ENCODE results near the gene TFDP1.
"Not testable (repeated sequence)": the region's sequence is repeated elsewhere in the genome, so short reads cannot be mapped to it uniquely, and the experiment has no call there.

Gene TFDP1

DNA sequence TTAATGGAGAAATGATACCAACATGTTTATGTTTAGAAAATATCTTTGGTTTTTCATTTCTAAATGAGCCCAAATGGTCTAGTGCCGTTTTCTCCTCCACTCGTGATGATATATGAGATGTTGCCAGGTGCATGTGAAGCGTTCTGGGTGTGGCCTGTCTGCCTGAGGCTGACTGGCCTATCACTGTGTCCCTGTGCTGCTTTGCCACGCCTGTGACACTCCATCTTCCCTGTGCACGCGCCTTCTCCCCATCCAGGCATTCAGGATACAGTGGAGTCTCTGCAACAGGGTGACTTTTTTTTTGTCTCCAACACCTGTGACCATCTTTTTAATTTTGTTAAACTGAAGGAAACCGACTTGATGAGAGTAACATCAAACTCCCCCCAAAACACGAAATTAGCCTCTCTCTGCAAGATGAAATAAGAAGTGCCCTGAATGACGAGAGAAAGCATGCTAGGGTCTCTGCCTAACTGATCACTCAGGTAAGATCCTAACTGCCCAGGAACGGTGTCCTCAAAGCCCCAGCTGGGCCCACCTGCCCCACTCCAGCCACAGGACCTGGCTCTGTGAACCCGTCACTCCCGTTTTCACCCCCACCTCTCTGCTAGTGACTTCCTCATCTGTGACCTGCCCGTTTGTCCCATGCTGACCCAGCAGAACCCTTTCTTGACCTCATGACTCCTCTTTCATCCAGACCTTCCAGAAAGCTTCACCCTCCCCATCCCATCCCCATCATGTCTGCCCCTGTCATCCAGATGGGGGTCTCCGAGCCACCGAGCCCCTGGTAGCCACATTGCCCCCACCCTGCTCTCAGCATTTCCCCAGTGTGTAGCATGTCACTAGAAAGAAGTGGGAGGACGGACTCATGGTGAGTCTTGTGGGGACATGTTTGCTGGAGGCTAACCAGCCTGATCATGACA, 33.2 kb upstream of the TFDP1 start:
- no peak for DNase-seq

DNA sequence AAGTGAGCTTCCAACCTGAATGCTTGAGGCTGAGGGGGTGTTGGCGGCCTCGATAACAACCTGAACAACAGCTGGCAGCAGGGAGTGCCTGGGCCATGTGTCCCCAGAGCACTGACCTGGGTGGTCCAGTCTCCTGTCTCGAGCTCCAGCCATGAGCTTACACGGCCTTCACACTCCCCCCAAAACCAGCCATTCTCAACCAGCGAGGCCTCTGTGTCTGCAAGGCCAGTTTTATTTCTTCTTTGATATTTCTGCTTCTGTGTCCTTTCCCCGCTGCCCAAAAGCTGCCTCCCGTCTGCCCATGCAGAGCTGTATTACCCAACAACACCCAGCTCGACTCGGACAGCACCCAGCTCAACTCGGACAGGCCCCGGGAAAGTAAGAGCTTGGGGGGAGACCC, 32.5 kb upstream of the TFDP1 start:
- no peak for DNase-seq

DNA sequence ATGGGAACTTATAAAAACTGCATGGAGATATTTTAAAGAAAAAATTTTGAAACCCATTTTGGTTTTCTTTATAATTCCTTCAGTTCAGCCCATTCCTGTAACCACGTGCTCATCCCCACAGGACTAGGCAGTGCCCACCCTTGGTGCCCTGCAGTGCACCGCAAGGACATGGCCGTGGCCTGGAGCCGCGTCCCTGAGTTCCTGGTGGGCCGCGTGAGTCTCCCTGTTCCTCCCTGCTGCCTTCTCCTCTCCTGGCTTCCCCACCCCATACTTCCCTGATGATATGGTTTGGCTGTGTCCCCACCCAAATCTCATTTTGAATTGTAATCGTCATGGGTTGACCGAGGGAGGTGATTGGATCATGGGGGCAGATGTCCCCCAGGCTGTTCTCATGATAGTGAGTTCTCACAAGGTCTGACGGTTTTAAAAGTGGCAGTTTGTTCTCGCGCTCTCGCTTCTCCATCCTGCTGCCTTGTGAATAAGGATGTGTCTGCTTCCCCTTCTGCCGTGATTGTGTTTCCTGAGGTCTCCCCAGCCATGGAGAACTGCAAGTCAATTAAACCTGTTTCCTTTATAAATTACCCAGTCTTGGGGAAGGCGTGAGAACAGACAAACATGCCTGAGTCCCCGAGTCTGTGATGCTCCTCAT, 31.6 kb upstream of the TFDP1 start:
- no peak for DNase-seq

DNA sequence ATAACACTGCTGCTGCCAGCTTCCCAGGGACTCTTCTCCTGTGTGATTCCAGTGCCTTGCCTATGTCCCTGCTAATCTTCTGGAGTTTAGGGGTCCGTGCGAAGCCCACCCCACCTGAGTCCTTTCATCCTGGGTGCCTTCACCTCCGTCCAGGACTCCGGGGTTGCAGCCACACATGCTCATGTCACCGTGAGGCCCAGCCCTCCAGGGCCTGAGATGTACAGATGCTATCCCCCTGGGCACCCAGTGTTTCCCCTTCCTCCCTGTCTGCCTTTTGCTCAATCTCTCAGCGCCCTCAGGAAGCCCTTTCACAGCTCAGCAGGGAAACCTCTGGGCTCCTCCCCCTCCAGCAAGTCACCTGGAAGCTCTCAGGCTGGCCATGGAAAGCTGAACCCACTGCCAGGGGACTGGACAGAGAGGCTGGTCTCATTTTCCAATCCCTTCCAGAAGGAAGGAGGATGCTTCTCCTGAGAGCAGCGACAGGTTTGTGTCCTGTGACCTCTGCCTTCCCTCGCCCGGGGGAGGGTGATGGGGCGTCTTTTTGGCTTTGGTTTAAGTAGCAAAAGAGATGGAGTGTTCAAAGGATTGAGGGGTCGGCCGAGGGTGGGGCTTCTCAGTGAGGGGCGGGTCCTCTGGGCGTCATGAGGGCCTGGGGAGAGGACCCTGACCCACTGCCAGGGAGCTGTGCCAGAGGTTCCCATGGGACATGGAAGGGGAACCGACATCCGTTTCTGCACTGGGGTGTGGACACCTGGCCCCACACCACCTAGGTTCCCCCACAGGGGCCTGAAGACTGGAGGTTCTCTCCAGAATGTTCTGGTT, 30.8 kb upstream of the TFDP1 start:
- DNase-seq = no peak

DNA sequence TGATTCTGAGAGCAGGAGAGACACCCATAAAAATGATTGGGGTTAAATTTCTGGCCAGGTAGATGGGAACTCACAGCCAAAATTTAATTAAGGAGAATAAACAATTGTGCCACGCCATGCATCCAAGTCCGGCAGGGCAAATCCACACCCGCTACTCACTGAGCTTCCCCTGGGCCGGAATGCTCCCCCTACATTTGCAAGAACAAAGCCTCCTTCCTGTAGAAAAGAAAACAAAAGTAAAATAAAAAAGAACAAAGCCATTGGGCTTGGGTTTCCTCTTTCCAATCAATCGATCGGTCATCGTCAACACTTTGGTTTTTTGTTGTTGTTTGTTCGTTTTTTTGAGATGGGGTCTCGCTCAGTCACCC, 30.2 kb upstream of the TFDP1 start:
- no peak for DNase-seq

DNA sequence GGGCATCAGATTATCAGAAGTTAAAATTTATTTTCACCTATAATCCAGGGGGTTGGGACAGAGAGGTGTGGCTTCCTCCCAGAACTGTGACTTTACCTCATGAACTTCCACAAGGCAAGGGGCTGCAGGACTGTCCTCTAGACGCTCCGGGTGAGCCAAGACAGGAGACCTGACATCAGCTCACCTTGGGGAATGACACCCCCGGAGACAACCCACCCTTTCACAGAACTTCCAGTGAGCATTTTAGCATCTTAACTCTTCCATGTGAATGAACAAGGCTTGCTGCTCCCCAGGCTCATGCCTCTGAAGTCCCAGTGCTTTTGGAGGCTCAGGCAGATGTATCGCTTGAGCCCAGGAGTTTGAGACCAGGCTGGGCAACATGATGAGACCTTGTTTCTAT, 29.4 kb upstream of the TFDP1 start:
- no peak for DNase-seq

DNA sequence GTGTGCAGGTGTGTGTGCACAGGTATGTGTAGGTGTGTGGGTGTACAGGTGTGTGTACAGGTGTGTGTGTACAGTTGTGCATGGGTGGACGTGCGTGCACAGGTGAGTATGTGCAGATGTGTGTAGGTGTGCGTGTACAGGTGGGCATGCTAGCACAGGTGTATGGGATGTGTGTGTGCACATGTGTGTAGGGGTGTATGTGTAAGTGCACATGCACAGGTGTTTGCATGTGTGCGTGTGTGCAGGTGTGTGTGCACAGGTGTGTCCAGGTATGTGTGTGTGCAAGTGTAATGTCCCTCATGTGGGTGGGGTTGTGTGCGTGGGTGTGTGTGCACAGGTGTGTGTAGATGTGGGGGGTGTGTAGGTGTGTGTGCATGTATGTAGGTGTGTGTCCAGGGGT, 27.5 kb upstream of the TFDP1 start:
- no peak for DNase-seq

DNA sequence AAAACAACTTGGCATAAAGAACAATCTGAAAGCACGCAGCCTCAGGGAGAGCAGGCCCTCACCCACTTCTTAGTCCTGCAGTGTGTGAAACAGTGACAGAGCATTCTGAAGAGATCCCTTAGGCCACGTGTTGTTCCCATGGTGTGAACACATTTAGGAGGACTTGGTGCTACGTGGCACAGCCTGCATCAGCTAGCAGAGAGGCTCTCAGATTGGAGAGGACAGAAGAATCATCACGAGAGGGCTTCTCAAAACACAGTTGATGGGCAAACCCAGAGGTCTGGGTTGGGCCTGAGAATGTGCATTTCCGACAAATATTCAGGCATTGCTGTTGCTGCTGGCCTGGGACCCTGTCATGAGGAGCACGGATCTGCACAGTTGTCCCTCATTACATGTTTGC, 26.1 kb upstream of the TFDP1 start:
- no peak for DNase-seq

GRCh38 chr13:113559061-113559460, 25.5 kb upstream of the TFDP1 start:
- no peak for DNase-seq

DNA sequence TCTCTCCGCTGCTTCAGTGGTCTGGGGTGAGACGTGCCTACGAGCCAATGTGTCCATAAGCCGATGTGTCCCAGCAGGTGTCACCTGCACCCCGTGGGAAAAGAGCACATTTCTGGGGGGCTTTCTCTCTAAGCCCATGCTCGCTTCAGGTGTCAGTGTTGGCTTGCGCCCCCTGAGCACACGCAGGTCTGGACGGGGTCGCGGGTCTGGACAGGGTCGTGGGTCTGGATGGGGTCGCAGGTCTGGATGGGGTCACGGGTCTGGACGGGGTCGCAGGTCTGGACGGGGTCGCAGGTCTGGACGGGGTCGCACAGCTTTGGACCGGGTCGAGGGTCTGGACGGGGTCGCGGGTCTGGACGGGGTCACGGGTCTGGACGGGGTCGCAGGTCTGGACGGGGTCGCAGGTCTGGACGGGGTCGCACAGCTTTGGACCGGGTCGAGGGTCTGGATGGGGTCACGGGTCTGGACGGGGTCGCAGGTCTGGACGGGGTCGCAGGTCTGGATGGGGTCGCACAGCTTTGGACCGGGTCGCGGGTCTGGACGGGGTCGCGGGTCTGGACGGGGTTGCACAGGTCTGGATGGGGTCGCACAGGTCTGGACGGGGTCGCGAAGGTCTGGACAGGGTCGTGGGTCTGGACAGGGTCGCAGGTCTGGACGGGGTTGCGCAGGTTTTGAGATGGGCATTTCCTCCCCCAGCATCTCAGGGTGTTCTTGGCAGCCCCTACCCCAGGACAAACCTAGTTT, 24.5 kb upstream of the TFDP1 start:
- no peak for DNase-seq

DNA sequence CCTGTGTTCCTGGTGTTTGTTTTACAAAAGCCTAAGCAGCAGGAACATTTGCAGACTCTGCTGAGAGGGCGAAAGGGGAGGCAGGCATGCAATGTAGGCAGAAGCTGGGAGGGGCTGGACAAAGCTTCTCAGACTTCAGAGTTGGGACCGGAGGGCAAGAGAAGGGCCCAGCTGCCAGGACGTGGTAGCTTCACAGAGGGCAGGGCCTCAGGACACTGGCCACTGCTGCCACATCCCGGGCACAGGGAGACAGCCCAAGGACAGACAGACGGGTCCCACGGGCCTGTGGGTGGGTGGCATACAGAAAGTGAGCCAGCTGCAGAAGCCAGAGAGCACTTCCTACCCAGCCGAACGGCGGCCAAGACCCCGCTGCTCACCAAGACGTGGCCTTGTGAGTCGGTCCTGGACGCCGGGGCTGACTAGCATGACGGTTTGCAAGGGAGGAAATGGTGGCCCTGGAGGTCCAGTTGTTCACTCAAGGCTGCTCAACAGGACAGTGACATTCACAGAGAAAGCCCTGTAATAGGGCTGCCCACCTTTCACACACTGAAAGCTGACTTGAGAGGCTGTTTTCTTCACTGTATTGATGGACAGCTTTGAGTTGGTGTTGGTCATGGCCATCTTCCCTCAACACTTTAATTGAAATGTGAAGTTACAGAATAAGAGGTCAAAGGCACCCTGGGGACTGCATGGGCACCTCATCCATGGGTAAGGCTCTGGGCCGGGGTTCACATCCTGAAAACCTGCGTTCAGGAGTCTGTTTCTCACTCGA, 23.7 kb upstream of the TFDP1 start:
- DNase-seq = no peak

DNA sequence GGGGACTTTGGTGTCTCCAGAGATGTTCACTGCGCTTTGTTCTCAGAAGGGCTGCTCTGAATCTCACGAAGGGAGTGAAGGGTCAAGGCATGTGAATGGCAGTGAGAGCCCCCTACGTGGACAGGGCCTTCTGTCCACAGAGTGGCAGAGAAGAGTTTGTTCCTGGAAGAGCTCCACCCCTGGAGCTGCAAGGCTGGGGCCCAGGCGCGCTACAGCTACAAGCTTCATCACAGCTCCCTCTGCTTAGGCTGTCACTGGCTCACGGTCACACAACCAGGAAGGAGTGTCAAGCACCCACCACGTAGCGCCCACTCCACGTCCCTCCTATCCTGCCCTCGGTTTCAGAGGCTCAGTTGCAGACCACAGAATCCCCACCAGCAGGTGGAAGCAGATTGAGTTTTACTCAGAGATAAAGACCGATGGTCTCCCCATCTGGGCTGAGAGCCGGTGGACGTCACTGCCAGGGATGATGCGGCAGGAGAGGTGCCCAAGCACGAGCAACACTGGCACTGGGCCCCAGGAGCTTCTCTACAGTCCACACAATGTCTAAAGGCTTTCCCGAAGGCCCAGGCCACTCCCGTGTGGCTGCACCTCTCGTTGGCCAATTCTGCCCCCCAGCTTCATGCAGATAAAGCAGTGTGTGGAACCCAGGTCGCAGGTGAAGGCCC, 23.0 kb upstream of the TFDP1 start:
- no peak for DNase-seq

DNA sequence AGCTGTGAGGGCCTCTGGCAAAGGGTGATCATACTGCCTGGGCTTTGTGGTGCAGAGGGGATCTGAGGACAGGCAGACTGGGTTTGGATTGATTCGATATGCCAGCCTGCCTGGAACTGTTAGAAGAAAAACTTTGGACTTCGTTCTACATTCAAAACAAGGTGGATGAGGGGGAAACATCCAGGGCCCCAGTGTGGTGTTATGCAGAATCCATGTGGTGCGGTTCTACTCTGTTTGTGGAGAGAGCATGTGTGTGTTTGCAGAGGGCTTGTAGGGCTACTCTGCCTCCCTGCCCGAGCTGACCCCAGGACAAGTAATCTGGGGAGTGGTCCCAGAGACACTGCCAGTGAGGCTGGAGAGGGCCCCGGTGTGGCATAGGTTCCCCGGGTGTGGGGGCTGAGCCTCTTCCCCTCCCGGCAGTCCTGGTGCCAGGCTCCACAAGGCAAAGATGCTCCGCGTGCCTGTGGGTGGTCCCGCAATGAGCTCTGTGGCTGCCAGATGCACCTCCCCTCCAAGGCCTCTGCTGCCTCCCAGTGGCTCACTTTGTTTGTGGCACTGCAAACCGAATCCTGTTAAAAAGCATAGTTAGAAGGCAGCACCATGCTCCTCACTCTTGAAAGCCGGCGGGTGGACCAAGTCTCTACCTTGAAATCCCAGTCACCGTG, 22.3 kb upstream of the TFDP1 start:
- peak; percentile 19 to 29 for DNase-seq

GRCh38 chr13:113562844-113563243, 21.7 kb upstream of the TFDP1 start:
- DNase-seq = no peak

DNA sequence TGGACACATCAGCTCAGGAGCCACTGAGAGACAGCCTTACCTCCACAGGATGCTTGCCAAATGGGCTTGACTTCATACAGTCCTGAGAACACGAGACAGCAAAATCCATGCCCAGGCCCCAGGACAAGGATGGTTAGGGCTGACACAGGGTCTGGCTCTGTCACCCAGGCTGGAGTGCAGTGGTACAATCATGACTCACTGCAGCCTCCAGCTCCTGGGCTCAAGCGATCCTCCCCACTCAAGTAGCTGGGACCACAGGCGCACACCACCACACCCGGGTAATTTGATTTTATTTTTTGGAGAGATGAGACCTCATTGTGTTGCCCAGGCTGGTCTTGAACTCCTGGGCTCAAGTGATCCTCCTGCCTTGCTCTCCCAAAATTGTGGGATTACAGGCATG, 21.0 kb upstream of the TFDP1 start:
- not testable (repeated sequence) for DNase-seq

GRCh38 chr13:113564331-113565023, 20.1 kb upstream of the TFDP1 start:
- no peak for DNase-seq

GRCh38 chr13:113565526-113566226, 18.9 kb upstream of the TFDP1 start:
- no peak for DNase-seq

GRCh38 chr13:113566227-113566561, 18.4 kb upstream of the TFDP1 start:
- no peak for DNase-seq

- DNase-seq = no peak
Measured at GRCh38 chr13:113567681-113568080, 16.9 kb upstream of the TFDP1 start.

DNA sequence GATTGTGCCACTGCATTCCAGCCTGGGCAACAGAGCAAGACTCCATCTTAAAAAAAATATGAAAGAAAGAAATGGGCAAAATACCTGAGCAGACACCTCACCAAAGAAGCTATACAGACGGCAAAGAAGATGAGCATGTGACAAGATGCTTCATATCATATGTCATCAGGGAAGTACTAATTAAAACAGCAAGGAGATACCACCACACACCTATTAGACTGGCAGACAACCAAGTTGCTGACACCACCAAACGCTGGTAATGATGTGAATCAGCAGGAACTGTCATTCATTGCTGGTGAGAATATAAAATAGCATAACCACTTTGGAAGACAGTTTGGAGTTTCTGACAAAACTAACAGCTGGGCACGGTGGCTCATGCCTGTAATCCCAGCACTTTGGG, 11.5 kb upstream of the TFDP1 start:
- no peak for DNase-seq

Data from stimulated activated CD4-positive, alpha-beta T cell treated with anti-CD3 and anti-CD28 coated beads, Interleukin-2, amount 100 ng/mL, for 48 hours (primary cell).